Measurements from ENCODE around the gene SRRM4. TPM values are rescaled to one million over a fixed set of nuclear protein-coding genes. Genes with fewer than 3 reads are reported as not detected.
"Not testable (repeated sequence)": the region's sequence is repeated elsewhere in the genome, so short reads cannot be mapped to it uniquely, and the experiment has no call there.

Gene SRRM4
- total RNA-seq, 1 donor from 2014 or later: not detected

- no peak for DNase-seq
- Mint-ChIP-seq H3K36me3 (ENCODE audit: low read depth) (no peaks in the 10 kb centered on the region), H3K4me1 (no peaks in the 10 kb centered on the region), H3K4me3 (no peak overlapping the region), H3K9me3 (no peaks in the 10 kb centered on the region), H3K27me3 (peaks cover 23% of the 10 kb centered on the region), H3K27ac (no peak overlapping the region)
- intact Hi-C loops (cut with micrococcal nuclease): no loop called here
Measured at GRCh38 chr12:118984161-118984943, 3.0 kb downstream of the SRRM4 start.

- Mint-ChIP-seq H3K27me3 (peaks cover 15% of the 10 kb centered on the region), H3K4me3 (no peak overlapping the region), H3K9me3 (no peaks in the 10 kb centered on the region), H3K4me1 (no peaks in the 10 kb centered on the region), H3K36me3 (ENCODE audit: low read depth) (no peaks in the 10 kb centered on the region), H3K27ac (no peak overlapping the region)
- intact Hi-C loops (cut with micrococcal nuclease): no loop called here
- no peak for DNase-seq
Measured at GRCh38 chr12:118986050-118986449, 4.7 kb downstream of the SRRM4 start.

GRCh38 chr12:118999107-118999506, 17.8 kb downstream of the SRRM4 start:
- intact Hi-C loops (cut with micrococcal nuclease): no loop called here
- H3K27me3 Mint-ChIP-seq: no peaks in the 10 kb centered on the region
- DNase-seq: no peak
- H3K4me1 Mint-ChIP-seq: no peaks in the 10 kb centered on the region
- no peaks in the 10 kb centered on the region for H3K36me3 Mint-ChIP-seq (ENCODE audit: low read depth)
- H3K9me3 Mint-ChIP-seq: no peaks in the 10 kb centered on the region
- no peak overlapping the region for H3K27ac Mint-ChIP-seq
- H3K4me3 Mint-ChIP-seq: no peak overlapping the region

GRCh38 chr12:119005085-119005484, 23.7 kb downstream of the SRRM4 start:
- Mint-ChIP-seq H3K4me1 (no peaks in the 10 kb centered on the region), H3K27ac (no peak overlapping the region), H3K4me3 (no peak overlapping the region), H3K27me3 (no peaks in the 10 kb centered on the region), H3K36me3 (ENCODE audit: low read depth) (no peaks in the 10 kb centered on the region), H3K9me3 (peaks cover 4% of the 10 kb centered on the region)
- no peak for DNase-seq
- intact Hi-C loops (cut with micrococcal nuclease): no loop called here

- H3K4me1 Mint-ChIP-seq: no peaks in the 10 kb centered on the region
- H3K9me3 Mint-ChIP-seq: peaks cover 4% of the 10 kb centered on the region
- no peaks in the 10 kb centered on the region for H3K36me3 Mint-ChIP-seq (ENCODE audit: low read depth)
- H3K27me3 Mint-ChIP-seq: no peaks in the 10 kb centered on the region
- no peak overlapping the region for H3K4me3 Mint-ChIP-seq
- no peak for DNase-seq
- H3K27ac Mint-ChIP-seq: no peak overlapping the region
- intact Hi-C loops (cut with micrococcal nuclease): no loop called here
Measured at GRCh38 chr12:119005913-119006312, 24.6 kb downstream of the SRRM4 start.

- H3K36me3 Mint-ChIP-seq (ENCODE audit: low read depth): no peaks in the 10 kb centered on the region
- H3K4me3 Mint-ChIP-seq: no peak overlapping the region
- DNase-seq: no peak
- no peaks in the 10 kb centered on the region for H3K27me3 Mint-ChIP-seq
- H3K4me1 Mint-ChIP-seq: no peaks in the 10 kb centered on the region
- no peak overlapping the region for H3K27ac Mint-ChIP-seq
- intact Hi-C loops (cut with micrococcal nuclease): no loop called here
- peaks cover 4% of the 10 kb centered on the region for H3K9me3 Mint-ChIP-seq
Measured at GRCh38 chr12:119006746-119007145, 25.4 kb downstream of the SRRM4 start.

GRCh38 chr12:119008273-119008672, 26.9 kb downstream of the SRRM4 start:
- H3K9me3 Mint-ChIP-seq; H3K4me3 Mint-ChIP-seq; H3K27me3 Mint-ChIP-seq; intact Hi-C loops (cut with micrococcal nuclease); DNase-seq; H3K36me3 Mint-ChIP-seq (ENCODE audit: low read depth); H3K4me1 Mint-ChIP-seq; H3K27ac Mint-ChIP-seq: not testable (repeated sequence)

DNA sequence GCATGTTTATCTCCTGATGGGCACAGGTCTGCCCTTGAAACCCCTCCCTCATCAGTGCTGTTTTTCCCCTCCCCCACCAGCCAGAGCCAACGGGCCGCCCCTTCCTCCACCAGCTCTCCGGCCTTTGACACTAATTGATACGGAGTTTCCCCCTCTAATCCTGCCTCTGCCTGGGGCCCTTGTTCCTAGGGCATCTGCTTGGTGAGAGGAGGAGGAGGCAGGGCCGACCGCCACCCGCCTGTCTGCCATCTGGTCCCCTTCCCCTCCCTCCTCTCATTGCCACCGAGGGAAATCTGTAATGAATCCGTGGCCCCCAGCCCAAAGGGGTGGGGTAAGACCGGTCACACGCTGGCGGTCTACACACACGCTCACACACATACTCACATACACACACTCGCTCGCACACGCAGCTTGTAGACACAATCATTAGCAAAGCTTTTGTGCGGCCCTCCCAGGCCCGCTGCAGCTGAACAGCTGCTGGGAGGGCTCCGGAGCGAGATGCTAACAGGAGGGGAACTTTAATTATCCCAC, 27.4 kb downstream of the SRRM4 start:
- Mint-ChIP-seq H3K4me3 (no peak overlapping the region), H3K4me1 (no peaks in the 10 kb centered on the region), H3K27me3 (no peaks in the 10 kb centered on the region), H3K9me3 (peaks cover 4% of the 10 kb centered on the region), H3K36me3 (ENCODE audit: low read depth) (no peaks in the 10 kb centered on the region), H3K27ac (no peak overlapping the region)
- no peak for DNase-seq
- intact Hi-C loops (cut with micrococcal nuclease): no loop called here

DNA sequence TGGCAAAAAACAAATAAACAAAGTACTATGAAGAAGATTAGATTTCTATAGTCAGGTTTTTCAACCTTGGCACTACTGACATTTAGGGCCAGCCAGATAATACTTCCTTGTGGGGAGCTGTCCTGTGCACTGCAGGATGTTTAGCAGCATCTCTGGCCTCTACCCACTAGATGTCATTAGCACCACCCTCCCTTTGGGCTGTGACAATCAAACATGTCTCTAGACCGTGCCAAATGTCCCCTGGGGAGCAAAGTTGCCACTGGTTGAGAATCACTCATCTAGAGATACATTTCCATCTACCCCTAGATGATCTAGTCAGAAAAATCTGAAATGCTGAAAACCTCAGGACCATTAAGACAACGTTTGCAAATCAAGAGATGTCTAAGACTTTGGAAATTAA, 29.9 kb downstream of the SRRM4 start:
- Mint-ChIP-seq H3K9me3 (peaks cover 4% of the 10 kb centered on the region), H3K27ac (no peak overlapping the region), H3K27me3 (no peaks in the 10 kb centered on the region), H3K4me1 (no peaks in the 10 kb centered on the region), H3K36me3 (ENCODE audit: low read depth) (no peaks in the 10 kb centered on the region), H3K4me3 (no peak overlapping the region)
- intact Hi-C loops (cut with micrococcal nuclease): no loop called here
- no peak for DNase-seq

- H3K9me3 Mint-ChIP-seq: peaks cover 4% of the 10 kb centered on the region
- H3K4me1 Mint-ChIP-seq: no peaks in the 10 kb centered on the region
- DNase-seq: no peak
- no peak overlapping the region for H3K4me3 Mint-ChIP-seq
- no peaks in the 10 kb centered on the region for H3K36me3 Mint-ChIP-seq (ENCODE audit: low read depth)
- intact Hi-C loops (cut with micrococcal nuclease): no loop called here
- H3K27me3 Mint-ChIP-seq: no peaks in the 10 kb centered on the region
- no peak overlapping the region for H3K27ac Mint-ChIP-seq
Measured at GRCh38 chr12:119012179-119012578, 30.8 kb downstream of the SRRM4 start.

- Mint-ChIP-seq H3K36me3 (ENCODE audit: low read depth) (no peaks in the 10 kb centered on the region), H3K9me3 (peaks cover 4% of the 10 kb centered on the region), H3K4me3 (no peak overlapping the region), H3K4me1 (no peaks in the 10 kb centered on the region), H3K27me3 (no peaks in the 10 kb centered on the region), H3K27ac (no peak overlapping the region)
- no peak for DNase-seq
- intact Hi-C loops (cut with micrococcal nuclease): no loop called here
Measured at GRCh38 chr12:119013023-119013422, 31.7 kb downstream of the SRRM4 start.

DNA sequence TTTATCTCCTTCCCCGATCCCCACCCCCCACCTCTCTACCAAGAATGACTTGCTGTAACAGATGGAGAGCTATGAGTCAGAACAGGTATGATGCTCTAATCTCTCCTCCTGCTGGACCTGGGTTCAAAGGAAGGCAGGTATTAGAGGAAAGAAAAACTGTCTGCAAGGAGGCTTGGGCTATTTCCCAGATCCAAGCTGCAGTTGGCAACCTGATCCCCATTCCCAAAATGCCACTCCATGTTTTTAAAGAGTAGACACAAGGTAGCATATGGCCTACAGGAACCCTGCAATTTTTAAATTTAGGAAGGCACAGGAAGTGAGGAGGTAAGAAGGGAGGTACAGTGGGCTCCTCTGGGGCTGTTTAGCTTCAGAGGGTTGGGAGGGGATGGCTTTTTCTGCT, 33.0 kb downstream of the SRRM4 start:
- intact Hi-C loops (cut with micrococcal nuclease): no loop called here
- H3K9me3 Mint-ChIP-seq: no peaks in the 10 kb centered on the region
- H3K27me3 Mint-ChIP-seq: no peaks in the 10 kb centered on the region
- no peak overlapping the region for H3K4me3 Mint-ChIP-seq
- H3K27ac Mint-ChIP-seq: no peak overlapping the region
- DNase-seq: no peak
- H3K36me3 Mint-ChIP-seq (ENCODE audit: low read depth): no peaks in the 10 kb centered on the region
- no peaks in the 10 kb centered on the region for H3K4me1 Mint-ChIP-seq

DNA sequence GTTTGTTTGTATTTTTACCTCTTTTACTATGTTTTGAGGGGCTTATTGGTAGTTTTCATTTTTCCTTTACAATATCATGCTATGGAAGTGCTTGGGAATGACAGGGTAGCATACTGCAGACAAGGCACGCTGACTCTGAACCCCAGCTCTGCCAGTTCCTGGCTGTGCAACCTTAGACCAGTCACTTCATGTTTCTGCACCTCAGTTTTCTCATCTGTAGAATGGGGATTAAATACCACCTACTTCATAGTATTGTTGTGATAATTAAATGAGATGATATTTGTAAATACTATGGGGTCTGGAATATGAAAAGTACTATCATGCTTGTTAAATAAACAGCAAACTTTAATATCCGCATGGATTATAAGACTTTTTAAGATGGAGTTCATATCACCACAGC, 35.4 kb downstream of the SRRM4 start:
- H3K36me3 Mint-ChIP-seq (ENCODE audit: low read depth): no peaks in the 10 kb centered on the region
- H3K9me3 Mint-ChIP-seq: no peaks in the 10 kb centered on the region
- H3K27me3 Mint-ChIP-seq: no peaks in the 10 kb centered on the region
- no peak for DNase-seq
- H3K4me1 Mint-ChIP-seq: no peaks in the 10 kb centered on the region
- H3K27ac Mint-ChIP-seq: no peak overlapping the region
- intact Hi-C loops (cut with micrococcal nuclease): no loop called here
- H3K4me3 Mint-ChIP-seq: no peak overlapping the region

DNA sequence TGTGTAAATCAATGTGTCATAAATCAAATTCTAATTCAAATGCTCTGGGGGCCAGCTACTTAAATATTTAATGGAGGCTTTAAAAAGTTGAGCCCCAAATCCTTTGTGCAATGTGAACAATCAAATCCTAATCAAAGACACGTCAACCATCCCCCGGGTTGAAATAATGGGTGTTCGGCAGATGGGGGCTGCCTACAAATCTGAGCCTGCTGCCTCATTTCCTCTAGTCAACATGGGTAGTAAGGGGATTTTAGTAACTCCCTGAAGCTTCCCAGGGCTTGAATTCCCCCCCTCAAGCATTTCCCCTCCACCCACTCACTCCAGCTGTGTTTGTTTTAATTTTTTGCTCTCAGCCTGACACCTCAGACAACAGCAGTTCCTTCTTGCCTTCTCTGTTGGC, 37.8 kb downstream of the SRRM4 start:
- Mint-ChIP-seq H3K4me1 (no peaks in the 10 kb centered on the region), H3K9me3 (no peaks in the 10 kb centered on the region), H3K27ac (no peak overlapping the region), H3K36me3 (ENCODE audit: low read depth) (no peaks in the 10 kb centered on the region), H3K27me3 (no peaks in the 10 kb centered on the region), H3K4me3 (no peak overlapping the region)
- intact Hi-C loops (cut with micrococcal nuclease): no loop called here
- no peak for DNase-seq

Data from activated CD4-positive, alpha-beta T cell treated with anti-CD3 and anti-CD28 coated beads, Interleukin-2, amount 10 ng/mL, durations not matched to agents 24 days and 14 days (primary cell).